ENCODE results near the gene CAVIN3.

CAVIN3 gene

DNA sequence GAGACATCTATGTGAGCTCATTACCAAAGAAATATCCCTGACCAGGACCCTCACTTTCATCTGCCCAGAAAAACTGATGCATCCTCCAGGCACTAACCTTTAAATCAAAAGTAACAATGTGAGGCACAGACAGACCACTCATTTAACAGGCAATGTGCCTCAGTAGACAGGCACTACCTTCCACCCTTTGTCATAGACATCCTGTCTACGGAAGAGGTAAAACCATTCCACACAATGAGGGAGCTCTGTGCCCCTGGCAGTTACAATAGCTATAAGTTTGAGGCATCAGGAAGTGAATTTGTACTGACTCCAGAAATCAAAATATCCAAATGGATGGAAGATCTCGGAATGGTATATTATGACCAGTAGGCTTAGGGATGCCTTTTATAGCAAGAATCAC is 6.7 kb upstream of the CAVIN3 start:
- in situ Hi-C loops (cut with MboI; ENCODE audit: low sequenced_read_pairs), result no loop called here

DNA sequence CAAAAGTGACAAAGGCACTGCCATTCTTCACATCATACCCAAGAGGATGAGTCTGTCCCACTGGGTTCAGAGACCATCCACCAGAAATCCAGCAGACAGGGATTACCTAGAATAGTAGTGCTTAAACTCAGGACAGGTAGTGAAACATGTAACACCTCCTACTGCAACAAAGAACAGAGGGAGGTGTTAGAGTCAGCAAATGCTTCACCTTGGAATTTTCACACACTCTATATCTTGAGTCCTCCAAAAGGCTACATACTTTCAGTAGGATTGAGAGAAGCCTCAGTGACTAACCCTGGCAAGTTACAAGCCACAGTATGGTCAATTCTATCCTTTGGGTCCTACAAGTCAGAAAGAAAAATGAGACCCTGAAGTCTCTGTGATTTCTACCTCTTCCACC is 6.0 kb upstream of the CAVIN3 start:
- in situ Hi-C loops (cut with MboI; ENCODE audit: low sequenced_read_pairs), result no loop called here

DNA sequence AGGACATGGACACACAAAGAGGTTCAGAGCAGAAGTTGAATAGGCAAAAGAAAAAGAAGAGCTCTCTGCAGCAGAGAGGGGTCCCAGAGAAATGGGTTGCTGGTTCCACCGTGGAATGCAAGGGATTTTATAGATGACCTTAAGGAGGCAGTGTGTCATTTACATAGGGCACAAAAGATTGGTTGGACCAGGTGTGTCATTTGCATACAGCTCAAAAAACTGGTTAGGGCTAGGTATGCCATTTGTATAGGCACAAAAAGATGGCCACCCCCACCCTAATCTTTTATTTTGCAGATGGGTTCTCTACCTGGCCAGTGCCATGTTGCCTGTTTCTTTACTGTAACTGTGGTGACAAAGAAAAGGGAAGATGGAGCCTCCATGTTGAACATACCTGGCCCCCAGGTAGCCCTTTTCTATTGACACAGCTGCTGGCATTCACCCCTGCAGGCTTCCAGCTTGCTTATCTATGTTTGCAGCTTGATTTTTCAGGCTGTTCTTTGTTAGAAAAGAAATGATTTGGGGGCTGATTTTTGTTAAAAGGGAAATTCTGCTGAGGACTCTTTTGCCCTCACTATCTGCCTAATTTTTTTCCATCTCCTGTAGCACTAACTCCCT is 3.1 kb upstream of the CAVIN3 start:
- in situ Hi-C loops (cut with MboI; ENCODE audit: low sequenced_read_pairs), result loop anchor here (25.0 kb wide), 1 partner anchor 286 kb away; the partner anchor contains the start of gene OR56A1

DNA sequence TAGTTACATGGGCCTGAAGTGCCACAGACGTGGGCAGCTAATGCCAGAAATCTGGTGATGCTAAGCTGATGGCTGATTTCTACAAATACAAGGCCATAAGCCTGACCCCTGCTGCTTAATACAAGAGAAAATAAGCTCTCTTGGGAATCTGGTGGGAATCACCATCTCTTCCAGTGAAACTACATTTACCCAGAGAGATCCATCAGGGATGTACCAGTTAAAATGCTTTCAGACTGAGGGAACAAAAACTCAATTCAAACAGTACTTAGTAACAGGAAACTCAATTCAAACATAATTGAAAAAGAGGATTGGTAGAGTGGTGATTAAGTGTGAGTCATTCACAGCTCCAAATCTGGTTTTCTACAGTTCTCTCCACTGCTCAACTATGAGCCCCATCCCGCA is 1.7 kb upstream of the CAVIN3 start:
- in situ Hi-C loops (cut with MboI; ENCODE audit: low sequenced_read_pairs), result loop anchor here (25.0 kb wide), 1 partner anchor 285 kb away; the partner anchor contains the start of gene OR56A1

DNA sequence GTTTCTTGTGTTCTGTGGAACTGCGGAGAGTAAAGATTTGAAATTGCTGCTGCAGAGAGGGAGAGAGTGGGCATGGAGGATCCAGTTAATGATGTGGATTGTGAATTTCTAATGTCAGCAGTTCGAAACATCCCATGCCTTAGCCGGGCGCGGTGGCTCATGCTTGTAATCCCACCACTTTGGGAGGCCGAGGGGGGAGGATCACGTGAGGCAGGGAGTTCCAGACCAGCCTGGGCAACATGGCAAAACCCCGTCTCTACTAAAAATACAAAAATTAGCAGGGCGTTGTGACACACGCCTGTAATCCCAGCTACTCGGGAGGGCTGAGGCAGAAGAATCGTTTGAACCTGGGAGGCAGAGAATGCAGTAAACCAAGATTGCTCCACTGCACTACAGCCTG is 1.1 kb upstream of the CAVIN3 start:
- in situ Hi-C loops (cut with MboI; ENCODE audit: low sequenced_read_pairs), result loop anchor here (25.0 kb wide), 1 partner anchor 284 kb away; the partner anchor contains the start of gene OR56A1

DNA sequence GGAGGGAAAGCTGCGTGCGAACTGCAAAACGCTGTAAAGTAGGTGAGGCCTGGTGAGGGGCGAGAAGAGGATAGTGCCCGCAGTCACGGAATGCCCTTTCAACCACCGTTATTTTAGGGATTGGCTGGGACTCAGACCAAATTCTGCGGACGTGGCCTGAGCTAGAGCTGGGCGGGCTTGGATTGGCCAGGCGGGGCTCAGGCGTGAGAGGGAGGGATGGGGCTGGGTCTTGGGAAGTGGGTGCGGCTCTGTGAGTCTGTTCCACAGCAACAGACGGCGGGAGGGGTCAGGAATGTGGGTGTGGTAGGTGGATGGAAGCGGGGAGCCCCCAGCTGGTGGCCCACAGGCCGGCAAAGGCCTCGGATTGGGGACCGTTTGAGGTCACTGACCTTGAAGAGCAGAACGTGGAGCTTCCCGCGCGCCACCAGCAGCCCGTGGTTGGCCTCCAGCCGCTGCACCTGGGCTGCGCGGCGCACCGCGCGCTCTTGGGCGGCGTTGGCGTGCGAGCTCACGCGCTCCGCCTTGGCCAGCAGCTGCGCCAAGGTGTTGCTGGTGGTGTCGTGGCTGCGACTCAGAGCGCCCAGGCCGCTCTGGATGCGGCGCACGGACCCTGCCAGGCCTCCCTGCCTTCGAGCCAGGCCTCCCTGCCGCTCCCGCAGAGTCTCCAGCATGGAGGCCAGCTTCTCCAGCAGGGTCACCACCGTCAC is 444 bp downstream of the CAVIN3 start:
- in situ Hi-C loops (cut with MboI; ENCODE audit: low sequenced_read_pairs), result loop anchor here (25.0 kb wide), 1 partner anchor 283 kb away; the partner anchor contains the start of gene OR56A1

DNA sequence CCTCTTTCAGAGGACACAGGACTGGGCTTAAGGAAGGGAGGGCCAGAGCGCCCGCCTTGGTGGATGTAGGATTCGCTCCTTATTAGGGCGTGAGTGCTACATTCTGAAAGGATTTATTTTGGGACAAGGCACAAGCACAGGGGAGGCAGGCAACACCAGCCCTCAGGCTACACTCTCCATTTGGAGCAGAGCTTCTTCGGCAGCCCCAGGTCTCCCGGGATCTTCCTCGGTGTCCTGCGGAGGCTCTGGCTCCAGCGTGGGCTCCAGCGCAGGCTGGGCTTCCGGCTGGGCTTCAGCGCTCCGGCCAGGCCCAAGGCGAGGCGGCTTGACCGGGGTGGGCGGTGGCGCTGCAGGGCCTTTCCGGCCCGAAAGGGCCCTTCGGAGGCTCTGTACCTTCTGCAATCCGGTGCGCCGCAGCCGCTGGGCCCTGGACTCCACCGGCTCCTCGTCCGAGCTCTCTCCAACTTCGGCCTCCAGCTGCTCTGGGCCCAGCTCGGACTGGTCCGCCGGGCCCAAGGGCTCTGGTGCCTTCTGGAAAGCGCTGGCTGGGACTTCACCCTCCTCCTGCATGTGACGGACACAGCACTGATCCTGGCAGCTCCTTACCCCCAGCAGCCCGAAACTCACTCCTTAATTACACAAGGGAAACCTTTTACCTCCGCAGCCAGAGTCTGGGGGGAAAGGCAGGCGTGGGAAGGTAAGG is 1.1 kb downstream of the CAVIN3 start:
- in situ Hi-C loops (cut with MboI; ENCODE audit: low sequenced_read_pairs), result loop anchor here (25.0 kb wide), 1 partner anchor 282 kb away; the partner anchor contains the start of gene OR56A1

DNA sequence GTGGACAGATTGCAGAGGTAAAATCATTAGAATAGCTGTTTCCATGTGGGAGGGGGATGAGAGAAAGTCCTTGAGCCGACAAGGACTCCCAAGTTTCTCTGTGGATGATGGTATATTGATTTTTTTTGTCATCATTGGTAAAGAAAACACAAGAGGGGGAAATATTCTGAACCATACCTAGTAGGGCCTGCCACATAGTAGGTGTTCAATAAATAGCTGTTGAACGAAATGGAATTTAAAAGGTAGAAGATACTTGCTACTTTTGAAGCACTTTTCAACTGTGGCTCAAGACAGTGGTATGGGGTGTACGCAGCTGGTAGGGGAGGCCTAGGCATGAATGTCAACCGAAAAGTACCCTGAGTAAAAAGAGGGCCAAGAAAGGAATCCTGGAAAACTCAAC is 2.1 kb downstream of the CAVIN3 start:
- in situ Hi-C loops (cut with MboI; ENCODE audit: low sequenced_read_pairs), result loop anchor here (25.0 kb wide), 1 partner anchor 281 kb away; the partner anchor contains the start of gene OR56A1

DNA sequence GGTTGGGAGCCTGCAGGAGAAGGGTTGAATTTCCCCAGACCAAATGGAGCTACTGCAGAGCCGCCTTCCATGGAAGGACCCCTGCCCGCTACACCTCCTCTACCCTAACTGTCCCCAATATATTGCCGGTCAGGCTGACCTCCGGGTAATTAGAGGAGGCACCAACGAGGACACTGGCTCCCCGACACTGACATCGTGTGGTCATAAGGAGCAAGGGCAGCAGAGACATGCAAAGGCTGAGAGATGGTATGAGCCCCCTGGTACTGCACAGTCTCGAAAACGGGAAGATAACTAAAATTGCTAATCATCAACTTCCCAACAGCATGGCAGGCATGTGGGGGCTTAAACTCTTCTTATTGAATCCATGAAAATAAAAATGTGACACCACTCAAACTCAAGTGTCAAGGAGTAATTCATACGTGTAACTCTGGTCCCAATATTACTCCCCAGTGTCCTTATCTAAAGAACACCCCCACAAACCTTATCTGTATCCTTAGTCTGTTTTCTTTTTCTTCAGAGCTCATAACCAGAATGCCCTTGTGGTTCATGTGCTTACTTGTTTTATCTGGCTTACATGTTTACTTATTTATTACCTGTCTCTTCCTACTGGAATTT is 4.4 kb downstream of the CAVIN3 start:
- in situ Hi-C loops (cut with MboI; ENCODE audit: low sequenced_read_pairs), result loop anchor here (25.0 kb wide), 1 partner anchor 279 kb away; the partner anchor contains the start of gene OR56A1

DNA sequence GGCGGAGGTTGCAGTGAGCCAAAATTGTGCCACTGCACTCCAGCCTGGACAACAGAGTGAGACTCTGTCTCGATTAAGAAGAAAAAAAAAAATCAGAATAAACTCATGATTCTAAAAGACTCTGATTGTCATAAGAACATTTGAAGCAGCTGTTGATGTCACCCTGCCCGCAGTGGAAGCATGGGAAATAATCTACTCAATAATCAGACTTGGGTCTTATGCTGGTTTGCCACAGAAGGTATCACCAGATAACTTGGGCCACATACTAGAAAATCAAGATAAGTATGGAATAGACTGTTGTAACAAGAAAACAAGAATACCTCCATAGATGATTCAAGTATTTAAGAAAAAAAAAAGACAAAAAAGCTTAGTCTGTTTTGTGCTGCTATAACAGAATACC is 8.2 kb downstream of the CAVIN3 start:
- in situ Hi-C loops (cut with MboI; ENCODE audit: low sequenced_read_pairs), result loop anchor here (25.0 kb wide), 1 partner anchor 275 kb away; the partner anchor contains the start of gene OR56A1

DNA sequence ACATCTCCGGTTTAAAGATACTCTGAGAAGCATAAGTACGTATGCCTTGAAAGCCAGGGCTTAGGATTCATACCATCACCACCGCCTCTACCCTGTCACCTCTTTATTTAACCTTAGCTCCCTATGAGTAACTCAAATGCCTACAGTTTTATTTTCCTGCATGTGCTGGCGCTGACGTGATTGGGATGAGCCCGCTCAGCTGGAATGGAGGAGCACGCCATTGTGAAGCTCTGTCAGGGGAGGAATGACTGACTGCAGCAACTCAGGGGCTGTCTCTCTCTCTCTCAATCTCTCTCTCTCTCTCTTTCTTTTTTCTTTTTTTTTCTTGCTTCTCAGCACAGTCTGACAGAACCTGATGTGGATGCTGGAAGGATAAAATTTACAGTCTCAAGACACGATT is 12.4 kb downstream of the CAVIN3 start:
- in situ Hi-C loops (cut with MboI; ENCODE audit: low sequenced_read_pairs), result loop anchor here (25.0 kb wide), 1 partner anchor 271 kb away; the partner anchor contains the start of gene OR56A1

DNA sequence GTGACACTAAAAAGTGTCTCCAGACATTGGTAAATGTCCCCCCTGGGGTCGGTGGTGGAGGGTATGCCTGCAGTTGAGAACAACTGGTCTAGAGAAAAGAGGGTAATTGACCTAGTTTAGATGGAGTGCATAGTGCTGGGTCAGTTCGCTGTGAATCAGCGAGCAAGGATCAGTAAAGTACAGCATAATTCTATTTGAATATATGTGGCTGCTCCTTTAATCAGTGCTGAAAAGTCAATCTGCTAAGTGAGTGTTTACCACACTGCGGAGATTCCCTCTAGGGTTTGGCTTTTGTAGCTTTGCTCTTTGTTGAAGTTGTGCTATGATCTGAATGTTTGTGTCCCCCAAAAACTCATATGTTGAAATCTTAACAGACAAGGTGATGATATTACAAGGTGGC is 15.0 kb downstream of the CAVIN3 start:
- in situ Hi-C loops (cut with MboI; ENCODE audit: low sequenced_read_pairs), result loop anchor here (25.0 kb wide), 1 partner anchor 268 kb away; the partner anchor contains the start of gene OR56A1

DNA sequence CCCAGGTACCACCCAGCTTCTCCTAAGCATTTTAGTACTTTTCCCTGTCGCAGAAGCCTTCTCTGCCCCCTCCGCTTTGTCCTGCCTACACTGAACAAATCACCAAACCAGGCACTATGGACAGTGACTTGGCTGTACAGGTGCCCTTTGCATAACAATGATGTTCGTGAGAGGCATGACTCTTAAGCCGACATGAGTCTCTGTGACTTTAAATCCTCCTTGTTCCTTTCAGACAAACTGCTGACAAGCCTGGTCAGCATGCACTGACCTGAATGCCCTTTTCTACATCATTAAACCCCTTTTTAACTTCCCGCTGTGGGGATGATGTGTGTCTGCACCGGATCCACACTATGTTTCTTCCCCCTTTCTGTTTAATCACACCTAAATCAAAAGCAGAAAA is 16.6 kb downstream of the CAVIN3 start:
- in situ Hi-C loops (cut with MboI; ENCODE audit: low sequenced_read_pairs), result loop anchor here (25.0 kb wide), 1 partner anchor 266 kb away; the partner anchor contains the start of gene OR56A1

DNA sequence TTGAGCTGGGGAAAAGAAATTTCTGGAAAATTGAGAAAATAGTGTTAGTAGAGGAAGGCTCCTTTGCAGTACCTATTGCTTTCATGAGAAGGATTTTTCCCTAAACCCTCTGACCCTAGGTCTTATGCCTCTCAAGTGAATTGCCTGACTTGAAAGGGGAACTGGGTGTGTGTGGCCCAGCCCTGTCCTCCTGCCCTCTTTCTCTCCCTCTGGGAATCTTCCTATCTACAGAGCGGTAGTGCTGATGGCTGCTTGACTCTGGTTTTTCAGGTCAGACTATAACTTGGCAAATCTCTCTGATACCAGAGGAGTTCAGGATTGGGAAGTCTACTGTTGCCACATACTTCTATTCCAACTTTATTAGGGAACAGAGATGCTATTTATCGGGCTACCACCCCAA is 19.2 kb downstream of the CAVIN3 start:
- in situ Hi-C loops (cut with MboI; ENCODE audit: low sequenced_read_pairs), result loop anchor here (25.0 kb wide), 1 partner anchor 264 kb away; the partner anchor contains the start of gene OR56A1

DNA sequence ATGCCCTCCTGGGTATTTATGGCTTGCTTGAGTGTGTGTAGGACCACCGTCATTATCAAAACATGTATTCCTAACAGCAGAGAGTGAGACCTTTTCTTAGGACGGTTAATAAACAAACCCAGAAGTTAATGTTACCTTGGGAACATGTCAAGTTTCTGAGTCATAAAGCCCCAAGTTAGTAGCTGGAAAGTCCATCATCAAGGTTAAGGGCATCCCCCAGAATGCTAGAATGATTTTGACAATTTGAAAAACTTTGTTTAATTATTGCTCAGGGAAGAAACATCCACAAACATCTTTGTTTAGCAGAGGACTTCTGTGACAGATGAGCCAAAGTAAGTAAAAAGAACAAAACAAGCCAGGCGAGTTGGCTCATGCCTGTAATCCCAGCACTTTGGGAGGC is 20.0 kb downstream of the CAVIN3 start:
- in situ Hi-C loops (cut with MboI; ENCODE audit: low sequenced_read_pairs), result loop anchor here (25.0 kb wide), 1 partner anchor 263 kb away; the partner anchor contains the start of gene OR56A1

DNA sequence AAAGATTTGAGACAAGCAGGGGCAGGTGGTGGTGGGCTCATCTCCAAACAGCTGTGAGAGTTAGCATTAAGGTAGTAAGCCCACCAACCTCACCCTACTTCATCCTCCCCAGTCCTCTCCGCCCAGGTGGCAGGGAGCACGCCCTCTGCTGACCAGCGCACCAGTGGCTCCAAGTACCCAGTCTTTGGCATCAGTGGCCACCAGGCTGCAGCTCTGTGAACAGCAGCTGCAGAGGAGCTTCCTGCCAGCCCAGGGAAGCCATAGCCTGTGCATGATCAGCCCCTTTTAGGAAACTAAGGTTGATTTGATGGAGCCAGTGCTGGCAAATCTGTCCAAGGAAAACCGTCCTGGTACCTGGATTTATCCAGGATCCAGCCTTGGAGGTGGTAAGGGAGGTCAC is 21.7 kb downstream of the CAVIN3 start:
- in situ Hi-C loops (cut with MboI; ENCODE audit: low sequenced_read_pairs), result no loop called here

DNA sequence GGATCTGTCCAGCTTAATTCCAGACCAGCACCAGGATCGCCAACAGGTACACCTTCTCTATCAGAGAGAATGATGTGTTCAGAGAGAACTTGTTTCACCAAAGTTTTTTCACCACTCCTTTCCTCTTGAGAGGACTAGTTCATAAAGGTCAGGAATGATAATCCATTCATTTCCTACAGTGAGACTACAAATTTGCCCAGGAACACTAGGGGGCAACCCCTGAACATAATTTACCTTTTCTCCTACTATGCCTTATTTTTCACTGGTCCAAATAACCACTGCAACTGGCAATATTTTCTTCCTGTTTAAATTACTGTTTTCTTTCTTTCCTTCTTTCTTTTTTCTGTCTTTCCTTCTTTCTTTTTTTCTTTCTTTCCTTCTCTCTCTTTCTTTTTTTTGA is 22.5 kb downstream of the CAVIN3 start:
- in situ Hi-C loops (cut with MboI; ENCODE audit: low sequenced_read_pairs), result no loop called here

DNA sequence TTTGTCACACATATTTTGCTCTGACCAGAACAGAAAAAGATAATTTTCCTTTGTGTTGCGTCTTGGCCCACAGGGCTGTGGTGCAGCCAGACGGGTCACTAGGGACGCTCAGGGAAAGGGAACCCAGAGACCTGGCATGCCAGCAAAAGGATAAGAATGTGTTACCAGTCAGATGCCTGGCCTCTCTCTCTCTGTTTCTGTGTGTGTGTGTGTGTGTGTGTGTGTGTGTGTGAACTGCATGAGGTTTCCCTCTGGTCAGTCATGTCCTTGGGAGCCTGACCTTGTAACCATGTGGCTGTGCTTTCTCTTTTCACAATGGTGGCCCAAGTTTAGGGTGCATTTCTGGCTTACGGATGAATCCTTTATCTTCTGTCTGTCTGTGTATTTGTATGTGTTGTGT is 35.3 kb downstream of the CAVIN3 start:
- in situ Hi-C loops (cut with MboI; ENCODE audit: low sequenced_read_pairs), result no loop called here

DNA sequence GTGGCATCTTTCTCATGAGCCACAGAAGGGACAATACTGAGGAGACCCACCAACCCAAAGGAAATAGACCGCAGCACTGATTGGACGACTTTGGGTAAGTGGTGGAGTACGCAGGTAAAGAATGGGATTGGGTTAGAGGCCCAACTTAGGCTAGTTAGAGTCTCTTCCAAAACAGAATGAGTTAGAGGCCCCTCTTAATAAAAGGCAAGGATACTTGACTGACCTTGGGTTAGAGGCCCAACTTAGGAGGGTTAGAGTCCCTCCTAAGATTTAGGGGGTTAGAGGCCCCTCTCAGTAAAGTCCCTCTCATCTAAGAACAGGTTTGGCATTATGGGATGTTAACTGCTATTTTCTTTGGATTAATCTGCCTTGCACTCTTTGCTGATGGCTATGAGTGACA is 36.1 kb downstream of the CAVIN3 start:
- in situ Hi-C loops (cut with MboI; ENCODE audit: low sequenced_read_pairs), result no loop called here

DNA sequence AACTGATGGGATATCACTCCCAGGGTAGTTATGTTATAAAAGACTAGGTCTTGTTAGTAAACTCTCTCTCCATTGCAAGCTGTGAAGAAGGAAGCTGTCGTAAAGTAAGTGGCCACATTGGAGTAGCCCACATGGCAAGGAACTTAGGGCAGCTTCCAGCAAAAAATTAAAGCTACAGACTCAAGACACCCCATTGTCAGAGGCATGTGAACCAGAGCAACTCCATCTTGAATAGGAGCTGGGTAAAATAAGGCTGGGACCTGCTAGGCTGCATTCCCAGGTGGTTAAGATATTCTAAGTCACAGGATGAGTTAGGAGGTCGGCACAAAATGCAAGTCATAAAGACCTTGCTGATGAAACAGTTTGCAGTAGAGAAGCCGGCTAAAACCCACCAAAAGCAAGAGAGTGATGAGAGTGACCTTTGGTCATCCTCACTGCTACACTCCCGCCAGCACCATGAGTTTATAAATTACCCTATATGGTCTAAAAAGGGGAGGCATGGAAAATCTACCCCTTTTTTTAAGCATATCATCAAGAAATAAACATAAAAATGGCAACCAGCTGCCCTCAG is 36.8 kb downstream of the CAVIN3 start:
- in situ Hi-C loops (cut with MboI; ENCODE audit: low sequenced_read_pairs), result no loop called here
